Measurements from ENCODE around the gene CNOT2.

DNA sequence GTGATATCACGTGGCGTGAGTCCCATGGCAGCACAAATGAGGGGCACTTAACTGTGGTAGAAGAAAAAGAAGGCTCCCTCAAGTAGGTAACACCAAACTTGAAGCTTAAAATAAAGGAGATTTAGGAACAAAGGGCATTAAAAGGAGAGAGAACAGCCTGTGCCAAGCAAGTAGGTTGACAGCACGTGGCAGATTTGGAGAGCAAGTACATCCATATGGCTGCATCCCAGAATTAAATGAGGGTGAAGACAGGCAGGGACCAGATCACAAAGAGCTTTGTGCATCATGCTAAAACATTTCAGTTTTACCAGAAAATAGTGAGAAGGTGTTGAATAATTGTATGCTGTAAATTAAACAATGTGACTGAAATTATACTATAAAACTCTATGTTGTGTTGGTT lies 155.6 kb downstream of the CNOT2 start:
- no peak for TF ChIP-seq POLR2A (IDR thresholded peaks at IDR 0.05)
- TF ChIP-seq, protein P1, sequence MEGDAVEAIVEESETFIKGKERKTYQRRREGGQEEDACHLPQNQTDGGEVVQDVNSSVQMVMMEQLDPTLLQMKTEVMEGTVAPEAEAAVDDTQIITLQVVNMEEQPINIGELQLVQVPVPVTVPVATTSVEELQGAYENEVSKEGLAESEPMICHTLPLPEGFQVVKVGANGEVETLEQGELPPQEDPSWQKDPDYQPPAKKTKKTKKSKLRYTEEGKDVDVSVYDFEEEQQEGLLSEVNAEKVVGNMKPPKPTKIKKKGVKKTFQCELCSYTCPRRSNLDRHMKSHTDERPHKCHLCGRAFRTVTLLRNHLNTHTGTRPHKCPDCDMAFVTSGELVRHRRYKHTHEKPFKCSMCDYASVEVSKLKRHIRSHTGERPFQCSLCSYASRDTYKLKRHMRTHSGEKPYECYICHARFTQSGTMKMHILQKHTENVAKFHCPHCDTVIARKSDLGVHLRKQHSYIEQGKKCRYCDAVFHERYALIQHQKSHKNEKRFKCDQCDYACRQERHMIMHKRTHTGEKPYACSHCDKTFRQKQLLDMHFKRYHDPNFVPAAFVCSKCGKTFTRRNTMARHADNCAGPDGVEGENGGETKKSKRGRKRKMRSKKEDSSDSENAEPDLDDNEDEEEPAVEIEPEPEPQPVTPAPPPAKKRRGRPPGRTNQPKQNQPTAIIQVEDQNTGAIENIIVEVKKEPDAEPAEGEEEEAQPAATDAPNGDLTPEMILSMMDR (IDR thresholded peaks at IDR 0.05), result no peak
